Esophagus squamous epithelium (tissue), 4 donors: ENCODE data around the gene CENPU.

Experiments
- CTCF ChIP-seq, 6 experiments: fragments of 450-650 bp in 4 of 6; fragments of 200-600 bp in 2 of 6; sonication (generic) in 2 of 6; IDR thresholded peaks; one replicate each; pipeline ENCODE4 v1.5.1; 2016 to 2019; ENCODE audit warnings: antibody characterized with exemption in 6 of 6, mild to moderate bottlenecking in 4 of 6, moderate library complexity in 4 of 6
- POLR2A ChIP-seq, 4 donors: fragments of 450-650 bp; IDR thresholded peaks; one replicate each; pipeline ENCODE4 v1.6.1; 2017; ENCODE audit warnings: antibody characterized with exemption in 4 of 4, mild to moderate bottlenecking in 4 of 4, moderate library complexity in 3 of 4

- TF ChIP-seq CTCF (IDR thresholded peaks at IDR 0.05) = no peak
- no peak for TF ChIP-seq POLR2A (IDR thresholded peaks at IDR 0.05)
These were observed 18.4 kb downstream of the CENPU start for GRCh38 chr4:184715526-184715925.
